DMS53 (cell line): ENCODE data around the gene RNF126.
"Not testable (repeated sequence)": the region's sequence is repeated elsewhere in the genome, so short reads cannot be mapped to it uniquely, and the experiment has no call there.

Experiments
- DNase-seq: peaks from one replicate; lab custom pipeline; 2025; lab: John Stamatoyannopoulos, UW

RNF126 gene

GRCh38 chr19:628168-628567 lies 34.8 kb downstream of the RNF126 start:
- DNase-seq: peak; percentile 18

- DNase-seq: not testable (repeated sequence)
Observed at GRCh38 chr19:626566-626965, 36.4 kb downstream of the RNF126 start.

GRCh38 chr19:625257-625656 lies 37.8 kb downstream of the RNF126 start:
- DNase-seq: no peak

- no peak for DNase-seq
Observed at GRCh38 chr19:624433-625109, 38.4 kb downstream of the RNF126 start.

GRCh38 chr19:623974-624373 lies 39.0 kb downstream of the RNF126 start:
- no peak for DNase-seq

GRCh38 chr19:623175-623916 lies 39.7 kb downstream of the RNF126 start:
- no peak for DNase-seq

- no peak for DNase-seq
Observed at GRCh38 chr19:622666-623065, 40.3 kb downstream of the RNF126 start.

- no peak for DNase-seq
Observed at GRCh38 chr19:621819-622218, 41.2 kb downstream of the RNF126 start.

- DNase-seq: not testable (repeated sequence)
Observed at GRCh38 chr19:621191-621590, 41.8 kb downstream of the RNF126 start.

GRCh38 chr19:620166-620862 lies 42.7 kb downstream of the RNF126 start:
- DNase-seq: no peak

GRCh38 chr19:619286-620002 lies 43.6 kb downstream of the RNF126 start:
- no peak for DNase-seq

- DNase-seq: no peak
Observed at GRCh38 chr19:618674-619285, 44.2 kb downstream of the RNF126 start.

GRCh38 chr19:618247-618619 lies 44.8 kb downstream of the RNF126 start:
- no peak for DNase-seq

GRCh38 chr19:617551-618246 lies 45.3 kb downstream of the RNF126 start:
- no peak for DNase-seq

- DNase-seq: no peak
Observed at GRCh38 chr19:616747-617526, 46.1 kb downstream of the RNF126 start.

GRCh38 chr19:616062-616700 lies 46.8 kb downstream of the RNF126 start:
- DNase-seq: no peak

GRCh38 chr19:615619-616018 lies 47.4 kb downstream of the RNF126 start:
- peak; percentile 79 for DNase-seq

GRCh38 chr19:613732-614567 lies 49.1 kb downstream of the RNF126 start:
- no peak for DNase-seq

GRCh38 chr19:612941-613340 lies 50.1 kb downstream of the RNF126 start:
- DNase-seq: no peak
